Fibroblast of skin of right quadriceps (primary cell): ENCODE data around the gene DNAJB12.
"Not testable (repeated sequence)": the region's sequence is repeated elsewhere in the genome, so short reads cannot be mapped to it uniquely, and the experiment has no call there.

Experiments used
- DNase-seq: peaks from one replicate; pipeline ENCODE4 v3.0.0-alpha.2; 2013

The DNAJB12 gene

GRCh38 chr10:72353028-72353964, 1.4 kb downstream of the DNAJB12 start:
- DNase-seq: no peak

- DNase-seq: no peak
These were observed 3.2 kb downstream of the DNAJB12 start for GRCh38 chr10:72351479-72351878.

DNA sequence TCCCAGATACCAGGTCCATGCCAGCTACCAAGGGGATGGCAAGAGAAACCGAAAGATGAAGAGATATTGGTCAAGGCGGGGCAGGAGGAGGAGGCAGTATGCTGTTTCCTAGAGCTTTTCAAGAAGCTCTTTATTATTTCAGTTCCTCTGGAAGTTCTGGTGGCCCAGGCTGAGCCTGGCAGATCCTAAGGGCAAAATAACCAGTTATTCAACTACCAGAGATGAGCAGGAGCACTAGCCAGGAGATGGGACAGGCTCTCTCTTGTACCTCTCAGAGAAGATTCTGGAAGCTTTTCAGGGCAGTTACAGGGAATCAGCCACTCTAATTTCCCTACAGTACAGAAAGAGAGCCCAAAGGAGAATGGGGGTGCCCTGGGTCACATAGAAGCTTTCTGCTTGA, 5.3 kb downstream of the DNAJB12 start:
- no peak for DNase-seq

GRCh38 chr10:72348282-72348681, 6.4 kb downstream of the DNAJB12 start:
- no peak for DNase-seq

GRCh38 chr10:72346117-72346516, 8.6 kb downstream of the DNAJB12 start:
- not testable (repeated sequence) for DNase-seq

DNA sequence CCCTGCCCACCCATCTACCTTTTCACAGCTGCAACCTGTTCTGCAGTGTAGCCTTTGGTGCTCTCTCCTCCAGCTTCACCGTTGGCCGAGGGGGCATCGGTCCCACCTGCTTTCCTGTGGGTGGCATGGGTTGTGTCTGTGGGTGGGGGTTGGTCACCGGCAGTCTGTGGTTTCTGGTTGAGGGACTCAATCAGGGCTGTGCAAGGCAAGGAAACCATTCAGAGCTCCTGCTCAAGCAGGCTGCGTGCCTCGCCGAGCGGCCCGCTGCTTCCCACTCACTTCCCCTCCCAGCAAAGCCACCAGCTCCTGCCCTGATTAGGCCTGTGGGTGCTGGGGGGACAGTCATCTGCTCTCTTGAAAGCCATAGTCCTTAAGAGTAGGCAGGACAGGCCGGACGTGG, 9.8 kb downstream of the DNAJB12 start:
- no peak for DNase-seq

DNA sequence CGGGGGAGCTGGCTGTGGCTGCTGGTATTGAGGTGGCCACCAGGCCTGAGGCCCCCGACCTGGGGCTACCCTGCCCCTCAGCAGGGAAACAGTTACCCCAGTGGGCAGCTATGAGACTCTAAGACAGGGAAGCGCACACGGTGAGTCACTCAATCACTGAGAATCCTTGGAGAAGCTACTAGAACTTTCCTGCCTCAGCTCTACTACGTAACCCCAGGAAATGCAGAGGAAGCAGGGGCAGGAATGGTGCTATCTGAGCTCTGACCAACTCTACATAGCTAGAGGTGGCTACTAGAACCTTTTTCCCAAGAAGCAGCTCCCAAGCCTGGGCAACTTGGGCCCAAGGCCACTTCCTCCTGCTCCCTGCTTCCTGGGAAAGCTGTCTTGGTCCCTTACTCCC, 11.8 kb downstream of the DNAJB12 start:
- no peak for DNase-seq

- peak; percentile 39 for DNase-seq
These were observed 14.0 kb downstream of the DNAJB12 start for GRCh38 chr10:72340510-72341261.

DNA sequence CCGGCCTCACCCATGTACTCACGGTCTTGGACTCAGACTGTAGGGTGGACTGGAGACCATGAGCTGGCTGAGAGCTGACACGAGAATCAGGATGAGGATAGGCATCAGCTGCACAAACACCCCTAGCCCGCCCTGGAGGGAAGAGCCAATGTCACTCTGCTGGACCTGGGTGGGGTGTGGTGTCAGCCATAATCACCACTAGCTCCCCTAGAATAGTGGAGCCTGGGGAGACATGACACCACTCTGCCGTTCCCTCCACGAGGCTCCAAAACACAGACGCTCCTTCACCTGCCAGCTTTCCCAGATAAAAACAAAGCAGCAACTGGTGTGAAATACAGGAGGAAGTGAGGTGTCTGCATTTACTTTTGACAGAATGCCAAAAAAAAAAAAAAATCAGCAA, 16.5 kb downstream of the DNAJB12 start:
- no peak for DNase-seq

DNA sequence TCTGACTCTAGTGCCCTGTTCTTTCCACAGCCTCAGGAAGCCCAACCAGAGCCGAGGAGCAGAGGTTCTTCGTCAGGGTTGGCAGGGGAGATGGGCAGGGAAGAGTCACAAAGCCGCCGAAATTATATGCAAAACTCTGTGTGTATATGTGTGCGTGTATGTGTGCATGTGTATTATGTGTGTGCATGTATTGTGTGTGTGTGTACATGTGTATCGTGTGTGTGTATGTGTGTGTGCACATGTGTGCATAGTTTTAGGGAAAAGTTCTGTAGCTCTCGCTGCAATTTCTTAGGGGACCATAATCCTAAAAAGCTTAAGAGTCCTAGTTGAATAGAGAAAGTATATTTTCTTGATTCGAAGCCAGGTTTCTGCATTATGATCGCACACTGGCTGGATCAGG, 17.0 kb downstream of the DNAJB12 start:
- DNase-seq: no peak

- DNase-seq: peak; percentile 59
These were observed 17.6 kb downstream of the DNAJB12 start for GRCh38 chr10:72337039-72337629.

GRCh38 chr10:72336259-72337038, 18.3 kb downstream of the DNAJB12 start:
- DNase-seq: no peak

DNA sequence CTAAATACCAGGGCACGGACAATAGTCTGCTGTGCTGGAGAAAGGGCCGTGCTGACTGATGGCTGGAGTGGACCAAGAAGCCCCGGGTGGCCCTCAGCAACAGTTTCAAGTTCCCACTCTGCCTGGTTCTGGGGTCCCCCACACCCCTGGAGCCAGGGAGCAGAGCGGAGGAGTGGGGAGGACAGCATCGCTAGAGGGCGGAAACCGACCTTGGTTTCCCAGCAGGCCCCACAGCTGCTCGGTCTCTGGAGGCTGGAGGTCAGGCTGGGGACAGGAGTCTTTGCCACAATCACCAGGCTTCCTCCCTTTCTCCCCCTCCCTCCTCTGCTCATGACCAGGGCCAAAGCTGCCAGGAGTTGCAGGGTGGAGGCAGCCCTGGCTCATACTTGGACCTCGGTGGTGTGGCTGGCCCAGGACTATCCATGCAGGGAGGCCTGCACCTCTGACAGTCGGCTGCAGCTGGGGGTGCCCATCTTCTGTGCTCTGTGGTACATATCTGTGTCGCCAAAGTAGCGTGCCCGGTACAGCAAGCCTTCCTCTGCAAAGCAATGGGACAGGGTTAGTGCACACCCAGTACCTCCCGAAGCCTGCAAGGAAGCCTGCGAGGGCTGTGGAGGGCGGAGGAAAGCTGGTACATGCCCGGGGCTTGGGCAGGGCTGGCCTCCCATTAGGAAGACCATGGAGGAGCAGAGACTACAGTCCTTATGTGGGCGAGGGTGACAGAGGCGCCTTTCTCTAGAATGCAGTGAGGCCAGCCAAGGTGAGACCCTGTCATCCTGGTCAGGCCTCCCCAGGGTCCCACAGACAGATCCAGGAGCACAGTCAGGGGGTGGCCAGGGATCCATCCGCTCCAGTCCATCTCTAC, 19.1 kb downstream of the DNAJB12 start:
- DNase-seq: no peak

- DNase-seq: peak; percentile 35
These were observed 19.8 kb downstream of the DNAJB12 start for GRCh38 chr10:72334825-72335393.

DNA sequence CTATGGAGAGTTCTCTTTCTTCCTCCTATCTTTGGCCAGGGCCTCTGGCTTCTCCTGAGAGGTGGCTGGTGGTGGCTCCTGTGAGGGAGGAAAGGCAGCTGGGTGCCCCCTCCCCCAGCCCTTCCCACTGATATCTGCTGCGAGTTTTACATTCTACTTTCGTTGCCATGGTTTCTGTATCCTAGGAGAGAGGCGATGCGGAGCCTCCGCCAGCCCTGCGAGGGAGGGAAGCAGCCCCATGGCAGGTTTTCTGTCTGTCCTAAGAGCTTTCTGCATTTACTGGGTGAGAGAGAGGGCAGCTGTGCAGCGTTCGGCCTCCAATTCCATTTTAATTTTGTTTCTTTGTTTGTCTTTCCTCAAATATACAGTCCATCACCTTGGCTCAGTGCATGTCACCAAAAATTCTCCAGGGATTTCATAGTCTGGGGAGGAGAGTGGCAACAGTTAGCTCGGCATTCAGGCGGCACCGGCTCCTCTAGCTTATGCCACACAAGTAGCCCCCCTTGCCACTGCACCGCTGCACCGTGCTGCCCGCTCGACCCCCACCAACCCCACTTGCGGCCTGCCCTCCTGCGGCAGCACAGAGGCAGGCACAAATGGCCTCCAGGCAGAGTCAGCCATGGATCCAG, 20.4 kb downstream of the DNAJB12 start:
- peak; percentile 54 for DNase-seq

DNA sequence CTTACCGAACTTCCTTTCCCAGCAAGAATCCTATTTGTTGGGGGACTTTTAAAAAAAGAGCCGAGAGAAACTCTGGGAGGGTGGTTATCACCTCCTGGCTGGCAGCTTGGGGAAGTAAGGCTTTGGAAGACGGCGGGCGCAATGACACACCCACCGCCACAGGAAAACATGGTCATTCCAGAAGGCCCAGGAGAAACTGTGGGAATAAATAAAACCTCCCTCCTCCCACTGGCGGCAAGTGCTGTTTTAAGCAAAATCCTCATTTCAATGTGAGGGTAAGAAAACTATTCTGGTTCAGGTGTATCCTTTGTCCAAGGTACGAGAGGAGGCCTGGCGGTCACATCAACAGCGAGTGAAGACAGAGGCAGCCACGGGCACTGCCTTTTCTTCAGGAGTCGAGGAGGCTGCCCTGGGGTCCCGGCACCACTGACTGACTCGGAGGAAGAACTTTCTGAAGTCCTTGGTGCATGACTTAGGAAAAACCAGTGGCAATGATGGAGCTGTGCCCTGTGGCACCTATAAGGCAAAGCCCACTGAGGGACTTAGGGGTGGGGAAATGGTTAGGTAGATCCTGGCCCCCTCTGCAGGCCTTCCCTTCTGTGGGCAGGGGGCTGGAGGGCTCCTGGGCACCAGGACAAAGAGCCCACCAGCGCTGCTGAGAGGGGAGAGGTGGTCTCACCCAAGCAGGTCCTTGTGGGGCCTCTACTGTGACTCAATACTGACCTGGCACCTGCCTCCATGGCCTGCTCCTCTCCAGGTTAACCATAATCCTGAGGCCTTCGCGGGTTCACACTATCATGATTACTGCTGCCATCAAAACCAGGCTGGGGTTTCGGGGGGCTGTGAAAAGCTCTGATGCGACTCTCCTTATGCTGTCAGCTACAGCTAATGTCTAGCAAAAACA, 21.4 kb downstream of the DNAJB12 start:
- no peak for DNase-seq

GRCh38 chr10:72332423-72333111, 22.2 kb downstream of the DNAJB12 start:
- DNase-seq: no peak

- DNase-seq: peak; percentile 79
These were observed 22.9 kb downstream of the DNAJB12 start for GRCh38 chr10:72331575-72332422.
